ENCODE results near the gene TECTA. TPM values are rescaled to one million over a fixed set of nuclear protein-coding genes. Genes with fewer than 3 reads are reported as not detected.

Gene TECTA
- total RNA-seq, 1 experiment from 2014 or later = 0.15 TPM

DNA sequence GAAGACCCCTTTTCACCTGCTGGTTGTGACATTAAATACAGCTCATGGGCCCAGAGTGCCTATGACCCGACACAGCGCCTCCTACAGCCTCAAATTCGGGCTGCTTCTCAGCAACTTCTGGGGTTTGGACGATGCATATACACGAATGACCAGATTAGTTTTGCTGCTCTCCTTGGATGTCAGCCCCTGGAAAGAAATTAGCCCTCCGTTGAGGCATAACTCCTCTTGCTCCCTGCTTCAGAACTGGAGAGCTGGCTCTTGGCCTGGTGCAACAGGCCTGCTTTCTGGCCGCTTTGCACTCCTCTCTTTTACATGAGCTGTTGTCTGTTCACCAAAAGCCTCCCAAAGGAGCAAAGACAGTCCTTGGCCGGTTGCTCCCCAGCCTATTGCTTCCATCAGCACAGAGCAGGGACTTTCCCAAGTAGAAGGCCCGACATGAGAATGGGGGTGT lies 3.3 kb downstream of the TECTA start:
- Histone ChIP-seq H3K27ac (ENCODE audit: low read length) (no peak overlapping the region), H3K27me3 (ENCODE audit: control insufficient read depth, insufficient read depth, low read length) (peaks cover 24% of the 10 kb centered on the region), H3K4me3 (ENCODE audit: low read depth in 2 of 2, low read length in 2 of 2) (no peak overlapping the region), H3K4me1 (ENCODE audit: control insufficient read depth, insufficient read depth, low read length) (0 out of 2 replicates have a peak, but pooled peaks cover 3% of the 10 kb centered on the region), H3K36me3 (ENCODE audit: control insufficient read depth, insufficient read depth, low read length) (no peaks in the 10 kb centered on the region), H3K9me3 (ENCODE audit: control insufficient read depth, insufficient read depth, low read depth, low read length) (no peaks in the 10 kb centered on the region)
- in situ Hi-C loops (cut with HindIII; ENCODE audit: low pct_unique_long_range_greater_than_20kb, low sequenced_read_pairs) (no loop called here), intact Hi-C loops (cut with micrococcal nuclease; ENCODE audit: unreplicated experiment) (no loop called here)
- ATAC-seq (no peak), DNase-seq (ENCODE audit: low read depth, low spot score) (no peak)
- POLR2A ChIA-PET = no interaction called here
- no TSS peak for BruUV-seq (replicated peaks)
- CTCF ChIA-PET = no interaction called here
- TF ChIP-seq, protein P1, sequence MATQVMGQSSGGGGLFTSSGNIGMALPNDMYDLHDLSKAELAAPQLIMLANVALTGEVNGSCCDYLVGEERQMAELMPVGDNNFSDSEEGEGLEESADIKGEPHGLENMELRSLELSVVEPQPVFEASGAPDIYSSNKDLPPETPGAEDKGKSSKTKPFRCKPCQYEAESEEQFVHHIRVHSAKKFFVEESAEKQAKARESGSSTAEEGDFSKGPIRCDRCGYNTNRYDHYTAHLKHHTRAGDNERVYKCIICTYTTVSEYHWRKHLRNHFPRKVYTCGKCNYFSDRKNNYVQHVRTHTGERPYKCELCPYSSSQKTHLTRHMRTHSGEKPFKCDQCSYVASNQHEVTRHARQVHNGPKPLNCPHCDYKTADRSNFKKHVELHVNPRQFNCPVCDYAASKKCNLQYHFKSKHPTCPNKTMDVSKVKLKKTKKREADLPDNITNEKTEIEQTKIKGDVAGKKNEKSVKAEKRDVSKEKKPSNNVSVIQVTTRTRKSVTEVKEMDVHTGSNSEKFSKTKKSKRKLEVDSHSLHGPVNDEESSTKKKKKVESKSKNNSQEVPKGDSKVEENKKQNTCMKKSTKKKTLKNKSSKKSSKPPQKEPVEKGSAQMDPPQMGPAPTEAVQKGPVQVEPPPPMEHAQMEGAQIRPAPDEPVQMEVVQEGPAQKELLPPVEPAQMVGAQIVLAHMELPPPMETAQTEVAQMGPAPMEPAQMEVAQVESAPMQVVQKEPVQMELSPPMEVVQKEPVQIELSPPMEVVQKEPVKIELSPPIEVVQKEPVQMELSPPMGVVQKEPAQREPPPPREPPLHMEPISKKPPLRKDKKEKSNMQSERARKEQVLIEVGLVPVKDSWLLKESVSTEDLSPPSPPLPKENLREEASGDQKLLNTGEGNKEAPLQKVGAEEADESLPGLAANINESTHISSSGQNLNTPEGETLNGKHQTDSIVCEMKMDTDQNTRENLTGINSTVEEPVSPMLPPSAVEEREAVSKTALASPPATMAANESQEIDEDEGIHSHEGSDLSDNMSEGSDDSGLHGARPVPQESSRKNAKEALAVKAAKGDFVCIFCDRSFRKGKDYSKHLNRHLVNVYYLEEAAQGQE (IDR thresholded peaks at IDR 0.05; ENCODE audit: insufficient read depth in 1 of 2, low read depth in 2 of 2, low read length in 1 of 2) = no peak
- TF ChIP-seq, protein P2, sequence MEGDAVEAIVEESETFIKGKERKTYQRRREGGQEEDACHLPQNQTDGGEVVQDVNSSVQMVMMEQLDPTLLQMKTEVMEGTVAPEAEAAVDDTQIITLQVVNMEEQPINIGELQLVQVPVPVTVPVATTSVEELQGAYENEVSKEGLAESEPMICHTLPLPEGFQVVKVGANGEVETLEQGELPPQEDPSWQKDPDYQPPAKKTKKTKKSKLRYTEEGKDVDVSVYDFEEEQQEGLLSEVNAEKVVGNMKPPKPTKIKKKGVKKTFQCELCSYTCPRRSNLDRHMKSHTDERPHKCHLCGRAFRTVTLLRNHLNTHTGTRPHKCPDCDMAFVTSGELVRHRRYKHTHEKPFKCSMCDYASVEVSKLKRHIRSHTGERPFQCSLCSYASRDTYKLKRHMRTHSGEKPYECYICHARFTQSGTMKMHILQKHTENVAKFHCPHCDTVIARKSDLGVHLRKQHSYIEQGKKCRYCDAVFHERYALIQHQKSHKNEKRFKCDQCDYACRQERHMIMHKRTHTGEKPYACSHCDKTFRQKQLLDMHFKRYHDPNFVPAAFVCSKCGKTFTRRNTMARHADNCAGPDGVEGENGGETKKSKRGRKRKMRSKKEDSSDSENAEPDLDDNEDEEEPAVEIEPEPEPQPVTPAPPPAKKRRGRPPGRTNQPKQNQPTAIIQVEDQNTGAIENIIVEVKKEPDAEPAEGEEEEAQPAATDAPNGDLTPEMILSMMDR (IDR thresholded peaks at IDR 0.05) = peak; percentile 45

DNA sequence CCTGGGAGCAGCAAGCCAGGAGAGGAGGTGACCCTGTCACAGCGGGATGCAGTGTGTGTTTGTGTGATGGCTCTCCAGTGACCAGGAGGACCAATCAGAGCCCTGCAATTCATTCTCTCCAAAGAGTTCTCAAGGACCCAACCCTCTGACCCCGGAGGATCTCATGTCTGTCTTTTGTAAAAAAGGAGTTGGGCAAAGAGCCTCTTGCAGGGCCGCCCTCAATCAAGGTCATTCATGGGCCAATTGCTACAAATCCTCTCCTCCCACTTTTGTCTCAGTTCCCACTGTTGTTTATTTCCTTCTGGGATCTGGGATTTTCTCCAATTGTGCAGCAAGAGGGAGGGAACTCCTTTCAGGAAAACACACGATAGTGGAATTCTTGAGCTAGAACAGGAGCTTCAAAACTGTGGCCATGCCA lies 4.0 kb downstream of the TECTA start:
- Histone ChIP-seq H3K36me3 (ENCODE audit: control insufficient read depth, insufficient read depth, low read length) (no peaks in the 10 kb centered on the region), H3K4me1 (ENCODE audit: control insufficient read depth, insufficient read depth, low read length) (0 out of 2 replicates have a peak, but pooled peaks cover 3% of the 10 kb centered on the region), H3K27me3 (ENCODE audit: control insufficient read depth, insufficient read depth, low read length) (peaks cover 26% of the 10 kb centered on the region), H3K9me3 (ENCODE audit: control insufficient read depth, insufficient read depth, low read depth, low read length) (no peaks in the 10 kb centered on the region), H3K4me3 (ENCODE audit: low read depth in 2 of 2, low read length in 2 of 2) (no peak overlapping the region), H3K27ac (ENCODE audit: low read length) (no peak overlapping the region)
- no TSS peak for BruUV-seq (replicated peaks)
- POLR2A ChIA-PET = interaction anchor here (0.6 kb wide), 1 partner anchor 301 kb away, joined by 3 read pairs; no protein-coding TSS in a partner anchor
- CTCF ChIA-PET = interaction anchor here (1.0 kb wide), 1 partner anchor 90 kb away, joined by 4 read pairs; no protein-coding TSS in a partner anchor
- TF ChIP-seq, protein P2 (IDR thresholded peaks at IDR 0.05) = no peak
- TF ChIP-seq, protein P1 (IDR thresholded peaks at IDR 0.05; ENCODE audit: insufficient read depth in 1 of 2, low read depth in 2 of 2, low read length in 1 of 2) = no peak
- no peak for TF ChIP-seq TCF7L2 (IDR thresholded peaks at IDR 0.05; ENCODE audit: low read depth, low read length)
- no peak for TF ChIP-seq SIN3A (IDR thresholded peaks at IDR 0.05; ENCODE audit: borderline replicate concordance, insufficient read depth, low read depth, low read length)
- no peak for TF ChIP-seq POLR2AphosphoS5 (IDR thresholded peaks at IDR 0.05; ENCODE audit: low read depth, low read length)
- DNase-seq (ENCODE audit: low read depth, low spot score) (no peak), ATAC-seq (no peak)
- in situ Hi-C loops (cut with HindIII; ENCODE audit: low pct_unique_long_range_greater_than_20kb, low sequenced_read_pairs) = no loop called here
- intact Hi-C loops (cut with micrococcal nuclease; ENCODE audit: unreplicated experiment) = no loop called here
